NT2/D1 (cell line): Measurements from ENCODE around the gene KCNS3.

Source experiments
- SUZ12 ChIP-seq: IDR thresholded peaks from 2 replicates; pipeline ENCODE4 v1.6.1; 2011; ENCODE audit not compliant: insufficient read length, insufficient read depth; ENCODE audit errors: extremely low read depth
- YY1 ChIP-seq: IDR thresholded peaks from 2 replicates; pipeline ENCODE4 v1.6.1; 2011; ENCODE audit not compliant: insufficient read length, insufficient read depth
- ZNF274 ChIP-seq: IDR thresholded peaks from 2 replicates; pipeline ENCODE4 v1.6.1; 2011; ENCODE audit warnings: mild to moderate bottlenecking, low read depth, low read length

DNA sequence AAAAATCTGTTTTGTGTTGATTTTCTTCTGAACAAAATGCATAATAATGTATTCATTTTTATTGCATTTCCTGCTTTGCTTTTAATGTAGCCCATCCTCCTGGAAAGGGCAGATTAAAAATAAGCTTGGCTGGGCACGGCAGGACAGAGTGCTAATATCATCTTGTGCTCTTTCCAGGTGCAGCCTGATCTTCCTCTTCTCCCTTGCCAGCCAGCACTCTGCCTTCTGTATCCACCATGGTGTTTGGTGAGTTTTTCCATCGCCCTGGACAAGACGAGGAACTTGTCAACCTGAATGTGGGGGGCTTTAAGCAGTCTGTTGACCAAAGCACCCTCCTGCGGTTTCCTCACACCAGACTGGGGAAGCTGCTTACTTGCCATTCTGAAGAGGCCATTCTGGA is 52.3 kb downstream of the KCNS3 start:
- TF ChIP-seq ZNF274 (no peak), YY1 (no peak), SUZ12 (no peak)
